GM19099 (cell line): ENCODE measurements around the gene SESN2.

Experiments used
- POLR2A ChIP-seq: IDR thresholded peaks from 3 replicates; pipeline ENCODE4 v1.6.1; 2011; ENCODE audit warnings: low read depth; ENCODE audit not compliant: insufficient read length; ENCODE audit errors: extremely low read depth

Gene SESN2

GRCh38 chr1:28326984-28327383 is 67.7 kb downstream of the SESN2 start:
- no peak for TF ChIP-seq POLR2A

GRCh38 chr1:28328228-28328648 is 68.9 kb downstream of the SESN2 start:
- no peak for TF ChIP-seq POLR2A

- no peak for TF ChIP-seq POLR2A
These were observed 70.3 kb downstream of the SESN2 start for GRCh38 chr1:28329395-28330153.
